IMR-90 (cell line): ENCODE data around the gene ROBO1.

Source experiments
- CTCF ChIP-seq: conservative IDR thresholded peaks from 2 replicates; pipeline ENCODE4 v1.5.1; 2012; ENCODE audit warnings: mild to moderate bottlenecking, low read depth, low read length, improper control_type of control experiment
- MAZ ChIP-seq: IDR thresholded peaks from 2 replicates; pipeline ENCODE4 v1.6.1; 2012; ENCODE audit warnings: low read depth, mild to moderate bottlenecking, low read length, improper control_type of control experiment, moderate library complexity, borderline replicate concordance
- POLR2A ChIP-seq: IDR thresholded peaks from 2 replicates; pipeline ENCODE4 v1.6.1; 2012; ENCODE audit warnings: mild to moderate bottlenecking, low read depth, low read length

DNA sequence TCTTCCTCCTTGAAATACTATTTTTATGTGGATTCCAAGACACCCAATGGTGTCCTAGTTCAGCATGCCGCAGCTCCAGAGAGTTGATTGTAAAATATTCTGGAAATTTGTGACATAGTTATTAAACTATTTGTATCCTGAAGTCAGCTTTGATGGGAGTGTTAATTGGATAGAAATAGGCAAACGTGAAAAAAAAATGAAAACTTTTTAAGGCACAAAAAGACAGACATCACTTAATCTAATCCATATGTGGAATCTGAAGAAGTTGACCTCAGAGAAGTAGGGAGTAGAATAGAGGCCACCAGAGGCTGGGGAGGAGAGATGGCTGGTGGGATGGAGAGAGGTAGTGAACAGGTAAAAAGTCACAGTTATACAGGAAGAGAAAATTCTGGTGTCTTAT, 704.2 kb downstream of the ROBO1 start:
- TF ChIP-seq CTCF (no peak), POLR2A (no peak), MAZ (no peak)
